ENCODE results near the gene PTGS1. TPM values are rescaled to one million over a fixed set of nuclear protein-coding genes. Genes with fewer than 3 reads are reported as not detected.
A peak's percentile ranks its signal among the peaks of the same experiment; 100 is the strongest.

Gene PTGS1
- total and polyA plus RNA-seq, 2 of the 13 experiments (the other 11 are each of a cell fraction or from before 2014, with no cell fraction given) = 0.07 to 0.08 TPM

DNA sequence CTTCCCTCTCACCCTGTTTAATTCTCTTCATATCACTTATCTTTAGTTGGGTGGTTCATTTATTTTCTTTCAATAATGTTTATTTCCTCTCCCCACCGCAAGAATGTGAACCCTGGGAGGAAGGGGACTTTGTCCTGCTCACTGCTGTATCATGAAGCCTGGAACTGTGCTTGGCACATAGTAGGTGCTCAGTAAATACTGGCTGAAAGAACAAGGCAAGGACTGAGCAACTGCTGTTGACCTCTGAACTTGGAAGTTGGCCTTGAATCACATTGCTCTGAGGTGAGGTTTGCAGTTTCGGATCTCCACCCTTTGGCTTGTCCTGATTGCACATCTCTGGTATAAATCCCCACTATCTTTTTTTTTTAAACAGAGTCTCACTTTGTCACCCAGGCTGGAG, 22.0 kb upstream of the PTGS1 start (continued):
- TF ChIP-seq ZNF672 (CRISPR knock-in tag; IDR thresholded peaks at IDR 0.05) (no peak), ZNF205 (CRISPR knock-in tag; IDR thresholded peaks at IDR 0.05) (peak; percentile 93)

GRCh38 chr9:122349201-122349600, 21.6 kb upstream of the PTGS1 start:
- ChIA-PET CTCF (ENCODE audit: low intra/inter-chr PET ratio, low total read pairs) (interaction anchor here (1.2 to 6.5 kb wide), 2 partner anchors 225 to 250 kb away, joined by 4 to 95 read pairs; no protein-coding TSS in a partner anchor), POLR2A (no interaction called here)
- no peaks in the 10 kb centered on the region for H3K36me3 ChIP-seq (replicated peaks in 1 of 2; ENCODE audit: control insufficient read depth in 1 of 2, insufficient read depth in 2 of 2, low read length in 2 of 2)
- FAIRE-seq (no peak), ATAC-seq (no peak), DNase-seq (ENCODE audit: low spot score) (no peak)
- H3K9me3 ChIP-seq (ENCODE audit: low read length) = no peaks in the 10 kb centered on the region
- 11% methylated on average over 4 of the region's 4 CpGs for WGBS (ENCODE audit: low lambda C conversion rate)
- H3K27ac ChIP-seq (ENCODE audit: extremely low read length, insufficient read depth, low read length) = no peak overlapping the region
- H3K4me2 ChIP-seq (ENCODE audit: low read depth, low read length) = no peak overlapping the region
- no peaks in the 10 kb centered on the region for H3K79me2 ChIP-seq (ENCODE audit: insufficient read depth, low read length)
- H3K4me3 ChIP-seq (replicated peaks in 1 of 3; ENCODE audit: insufficient read depth in 1 of 3, low read depth in 2 of 3, low read length in 3 of 3) = no peak overlapping the region
- H3K9ac ChIP-seq (ENCODE audit: insufficient read depth, low read depth, low read length) = no peak overlapping the region
- H2AFZ ChIP-seq (ENCODE audit: low read length) = no peak overlapping the region
- intact Hi-C loops (cut with micrococcal nuclease; ENCODE audit: unreplicated experiment) = loop anchor here (5.0 kb wide), 1 partner anchor 82 kb away; no protein-coding TSS in a partner anchor
- no TSS peak for BruUV-seq (replicated peaks)
- no peaks in the 10 kb centered on the region for H4K20me1 ChIP-seq (ENCODE audit: insufficient read depth, low read length)
- peaks cover 28% of the 10 kb centered on the region for H3K4me1 ChIP-seq (ENCODE audit: insufficient read depth, low read length)
- in situ Hi-C loops (cut with HindIII; ENCODE audit: extremely low pct_ligation_motif_present, low pct_unique_long_range_greater_than_20kb) = loop anchor here (5.0 kb wide), 2 partner anchors 227 to 252 kb away; no protein-coding TSS in a partner anchor
- TF ChIP-seq PRPF4 (IDR thresholded peaks at IDR 0.05; ENCODE audit: low read depth, low read length, poor library complexity, severe bottlenecking) (no peak), CENPT (CRISPR knock-in tag; IDR thresholded peaks at IDR 0.05; ENCODE audit: low read depth) (no peak), THAP11 (CRISPR knock-in tag; IDR thresholded peaks at IDR 0.05) (no peak), ZNF674 (CRISPR knock-in tag; IDR thresholded peaks at IDR 0.05; ENCODE audit: low read depth) (no peak), ZNF256 (CRISPR knock-in tag; conservative IDR thresholded peaks at IDR 0.05) (no peak), PCBP1 (IDR thresholded peaks at IDR 0.05; ENCODE audit: borderline replicate concordance, low read depth, low read length) (no peak), EEA1 (CRISPR knock-in tag; IDR thresholded peaks at IDR 0.05; ENCODE audit: borderline replicate concordance) (no peak)
- peaks cover 0 to 5% of the 10 kb centered on the region in 2 experiments; a peak in 1 of 5 replicates for H3K27me3 ChIP-seq (ENCODE audit: control insufficient read depth in 1 of 2, insufficient read depth in 2 of 2, low read length in 2 of 2)

Measured in HepG2 (cell line).